GM21381 (cell line): ENCODE data around the gene ZNF487.
"Not testable (repeated sequence)": the region's sequence is repeated elsewhere in the genome, so short reads cannot be mapped to it uniquely, and the experiment has no call there.

Source experiments
- ATAC-seq: cut with Tn5 transposase; IDR thresholded peaks from one replicate; pipeline ENCODE4 v1.9.1; 2021; ENCODE audit warnings: mild to moderate bottlenecking, moderate library complexity; ENCODE audit not compliant: unreplicated experiment

Gene ZNF487

DNA sequence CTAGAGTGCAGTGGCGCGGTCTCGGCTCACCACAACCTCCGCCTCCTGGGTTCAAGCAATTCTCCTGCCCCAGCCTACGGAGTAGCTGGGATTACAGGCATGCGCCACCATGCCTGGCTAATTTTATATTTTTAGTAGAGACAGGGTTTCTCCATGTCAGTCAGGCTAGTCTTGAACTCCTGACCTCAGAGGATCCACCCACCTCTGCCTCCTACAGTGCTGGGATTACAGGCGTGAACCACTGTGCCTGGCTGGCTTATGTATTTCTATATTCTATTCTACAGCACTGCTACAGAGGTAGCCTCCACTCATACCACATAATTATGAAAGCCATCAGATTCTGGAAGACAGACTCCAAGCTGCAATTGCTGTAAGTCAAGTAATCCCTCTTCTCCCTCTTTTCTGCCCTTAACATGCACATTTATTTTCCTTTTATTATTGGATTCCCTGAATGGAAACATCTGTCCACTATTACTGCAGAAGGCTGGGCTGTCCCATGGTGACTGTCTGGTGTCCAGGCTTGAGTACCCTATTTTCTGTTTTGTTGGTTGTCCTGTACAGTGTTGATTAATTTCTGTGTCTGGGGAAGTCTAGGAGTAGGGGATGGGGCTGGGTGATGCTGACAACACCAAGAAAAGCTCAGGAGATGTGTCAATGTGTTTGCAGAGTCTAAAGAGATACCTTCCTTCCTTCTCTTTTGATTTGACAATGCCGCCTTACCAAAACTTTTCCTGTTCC lies 5.8 kb upstream of the ZNF487 start:
- no peak for ATAC-seq

GRCh38 chr10:43437141-43437870 lies 395 bp downstream of the ZNF487 start:
- ATAC-seq: no peak

GRCh38 chr10:43440463-43441134 lies 3.7 kb downstream of the ZNF487 start:
- no peak for ATAC-seq

DNA sequence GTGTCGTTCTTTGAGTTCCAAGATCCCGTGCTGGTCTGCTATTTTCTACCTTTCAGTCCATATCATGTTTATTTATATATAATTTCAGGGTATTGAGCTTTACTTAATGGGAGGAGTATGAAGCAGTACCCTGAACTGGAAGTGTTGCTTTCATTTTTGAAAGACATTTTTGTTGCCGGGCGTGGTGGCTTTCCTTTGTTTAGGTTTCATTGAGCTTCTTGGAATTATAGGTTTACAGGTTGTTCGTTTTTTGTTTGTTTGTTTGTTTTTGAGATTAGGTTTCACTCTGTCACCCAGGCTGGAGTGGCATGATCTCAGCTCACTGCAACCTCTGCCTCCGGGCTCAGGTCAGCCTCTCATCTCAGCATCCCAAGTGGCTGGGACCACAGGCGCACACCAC lies 7.4 kb downstream of the ZNF487 start:
- ATAC-seq: no peak

DNA sequence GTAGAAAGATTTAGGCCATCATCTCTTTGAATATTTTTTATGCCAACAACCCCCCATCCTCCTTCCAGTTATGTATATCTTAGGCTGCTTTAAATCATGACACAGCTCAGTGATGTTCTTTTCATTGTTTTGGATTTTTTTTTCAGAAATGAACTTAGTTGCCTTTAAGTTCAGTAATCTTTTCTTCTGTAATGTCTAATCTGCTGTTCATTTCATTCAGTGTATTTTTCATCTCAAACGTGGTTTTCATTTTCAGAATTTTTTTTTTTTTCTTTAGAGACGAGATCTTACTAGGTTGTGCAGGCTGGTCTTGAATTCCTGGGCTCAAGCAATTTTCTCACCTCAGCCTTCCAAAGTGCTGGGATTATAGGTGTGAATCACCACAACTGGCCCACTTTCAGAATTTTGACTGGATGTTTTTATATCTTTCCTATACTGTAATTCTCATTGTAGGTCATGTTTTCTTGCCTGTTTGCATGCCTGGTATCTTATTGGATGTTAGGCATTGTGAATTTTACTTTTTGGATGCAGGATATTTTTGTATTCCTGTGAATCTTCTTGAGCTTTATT lies 8.1 kb downstream of the ZNF487 start:
- no peak for ATAC-seq

GRCh38 chr10:43446219-43447017 lies 9.5 kb downstream of the ZNF487 start:
- ATAC-seq: not testable (repeated sequence)

- no peak for ATAC-seq
These were observed 11.8 kb downstream of the ZNF487 start for GRCh38 chr10:43448742-43449141.

- ATAC-seq: no peak
These were observed 15.5 kb downstream of the ZNF487 start for GRCh38 chr10:43452356-43452914.

GRCh38 chr10:43453266-43453831 lies 16.4 kb downstream of the ZNF487 start:
- no peak for ATAC-seq

- ATAC-seq: not testable (repeated sequence)
These were observed 17.1 kb downstream of the ZNF487 start for GRCh38 chr10:43454025-43454424.

GRCh38 chr10:43456561-43456960 lies 19.6 kb downstream of the ZNF487 start:
- ATAC-seq: not testable (repeated sequence)

DNA sequence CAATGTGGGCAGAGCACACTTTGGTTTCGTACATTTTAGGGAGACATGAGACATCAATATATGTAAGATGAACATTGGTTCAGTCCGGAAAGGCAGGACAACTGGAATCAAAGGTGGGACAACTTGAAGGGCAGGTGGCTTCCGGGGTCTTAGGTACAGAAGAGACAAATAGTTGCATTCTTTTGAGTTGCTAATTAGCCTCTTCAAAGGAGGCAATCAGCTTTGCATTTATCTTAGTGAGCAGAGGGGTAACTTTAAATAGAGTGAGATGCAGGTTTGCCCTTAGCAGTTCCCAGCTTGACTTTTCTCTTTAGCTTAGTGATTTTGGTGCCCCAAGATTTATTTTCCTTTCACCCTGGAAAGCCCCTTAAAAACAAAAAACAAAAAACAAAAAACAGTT lies 21.3 kb downstream of the ZNF487 start:
- no peak for ATAC-seq

DNA sequence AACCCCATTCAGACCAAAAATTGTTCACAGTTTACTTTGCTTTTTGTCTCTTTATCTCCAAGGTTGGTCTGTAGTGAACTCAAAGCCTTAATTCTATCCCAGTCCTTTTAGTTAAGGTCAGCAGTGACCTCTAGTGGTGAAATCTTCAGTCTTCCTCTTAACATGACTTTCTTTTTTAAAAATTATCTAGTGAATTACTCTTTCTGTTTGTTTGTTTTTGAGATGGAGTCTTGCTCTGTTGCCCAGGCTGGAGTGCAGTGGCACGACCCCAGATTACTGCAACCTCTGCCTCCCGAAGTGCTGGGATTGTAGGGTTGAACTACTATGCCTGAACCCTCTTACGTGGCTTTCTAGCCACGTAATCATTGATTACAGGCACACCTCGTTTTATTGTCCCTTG lies 25.0 kb downstream of the ZNF487 start:
- peak; percentile 84 for ATAC-seq

DNA sequence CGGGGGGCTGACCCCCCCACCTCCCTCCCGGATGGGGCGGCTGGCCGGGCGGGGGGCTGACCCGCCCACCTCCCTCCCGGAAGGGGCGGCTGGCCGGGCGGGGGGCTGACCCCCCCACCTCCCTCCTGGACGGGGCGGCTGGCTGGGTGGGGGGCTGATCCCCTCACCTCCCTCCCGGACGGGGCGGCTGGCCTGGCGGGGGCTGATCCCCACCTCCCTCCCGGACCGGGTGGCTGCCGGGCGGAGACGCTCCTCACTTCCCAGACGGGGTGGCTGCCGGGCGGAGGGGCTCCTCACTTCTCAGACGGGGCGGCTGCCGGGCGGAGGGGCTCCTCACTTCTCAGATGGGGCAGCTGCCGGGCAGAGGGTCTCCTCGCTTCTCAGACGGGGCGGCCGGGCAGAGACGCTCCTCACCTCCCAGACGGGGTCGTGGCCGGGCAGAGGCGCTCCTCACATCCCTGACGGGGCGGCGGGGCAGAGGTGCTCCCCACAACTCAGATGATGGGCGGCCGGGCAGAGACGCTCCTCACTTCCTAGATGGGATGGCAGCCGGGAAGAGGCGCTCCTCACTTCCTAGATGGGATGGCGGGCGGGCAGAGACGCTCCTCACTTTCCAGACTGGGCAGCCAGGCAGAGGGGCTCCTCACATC lies 28.3 kb downstream of the ZNF487 start:
- not testable (repeated sequence) for ATAC-seq

- ATAC-seq: not testable (repeated sequence)
These were observed 28.8 kb downstream of the ZNF487 start for GRCh38 chr10:43465736-43466120.

GRCh38 chr10:43471146-43471545 lies 34.2 kb downstream of the ZNF487 start:
- no peak for ATAC-seq

DNA sequence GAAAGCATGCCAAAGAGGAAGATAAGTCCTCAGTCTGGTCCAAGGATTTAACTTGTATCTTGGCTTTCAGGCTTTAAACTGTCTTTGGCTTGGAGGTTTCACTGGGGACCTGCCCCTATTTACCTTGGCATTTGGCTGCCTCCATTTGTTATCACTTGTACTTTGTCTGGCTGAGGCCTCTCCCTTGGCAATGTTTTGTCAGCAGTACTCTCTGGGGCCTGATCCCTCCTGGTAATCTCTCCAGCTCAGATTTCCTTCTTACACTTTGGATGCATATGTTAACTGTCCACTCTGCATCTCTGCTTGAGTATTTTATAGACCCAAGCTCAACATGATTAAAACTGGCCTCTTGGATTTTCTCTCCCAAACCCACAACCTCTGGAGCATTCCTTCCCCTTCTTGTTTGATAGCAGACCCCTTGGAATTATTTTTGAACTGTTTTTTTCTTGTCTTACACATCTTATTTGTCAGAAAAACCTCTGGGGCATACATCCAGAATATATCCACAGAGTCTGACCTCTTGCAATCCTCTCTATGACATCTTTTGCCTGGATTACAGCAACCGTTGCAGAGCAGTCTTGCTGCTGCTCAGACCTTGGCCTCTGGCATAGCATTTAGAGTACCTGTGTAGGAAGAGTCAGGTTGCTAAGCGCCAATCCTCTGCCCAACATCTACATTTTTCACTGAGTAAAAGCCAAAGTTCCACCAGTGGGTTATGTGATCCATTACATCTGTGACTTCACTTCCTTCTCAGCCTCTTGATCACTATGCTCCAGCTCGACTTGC lies 35.2 kb downstream of the ZNF487 start:
- no peak for ATAC-seq

DNA sequence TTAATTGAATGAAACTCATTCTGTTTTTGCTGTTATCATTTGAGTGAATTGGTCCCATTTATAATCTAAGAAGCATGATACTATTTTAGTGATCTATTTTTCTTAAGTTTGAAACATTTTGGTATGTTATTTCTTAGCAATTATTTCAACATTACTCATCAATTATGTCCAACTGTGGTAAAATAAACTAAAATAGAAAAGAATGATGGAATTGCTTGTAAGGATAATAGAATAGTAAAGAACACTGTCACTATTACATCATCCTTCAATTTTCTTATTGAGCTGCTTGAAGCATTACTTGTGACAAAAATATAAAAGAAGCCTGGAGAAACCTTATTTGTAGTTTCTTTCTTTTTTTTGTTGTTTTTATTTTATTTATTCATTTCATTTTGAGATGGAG lies 42.4 kb downstream of the ZNF487 start:
- no peak for ATAC-seq
